Epidermal melanocyte (primary cell): ENCODE results near the gene ROGDI.

Experiments
- DNase-seq: peaks from one replicate; pipeline ENCODE4 v3.0.0; 2011; ENCODE audit warnings: low spot score; ENCODE audit not compliant: insufficient read length

The ROGDI gene

GRCh38 chr16:4767872-4768548 is 34.4 kb downstream of the ROGDI start:
- no peak for DNase-seq

GRCh38 chr16:4766875-4767628 is 35.4 kb downstream of the ROGDI start, which contains the start of gene ZNF500:
Gene ZNF500, minus strand, starts transcription at chr16:4767162. Its CDS starts 1,184 bp downstream, at chr16:4765978.
- DNase-seq: peak; percentile 93

- no peak for DNase-seq
These were observed 36.6 kb downstream of the ROGDI start for GRCh38 chr16:4765511-4766474.

GRCh38 chr16:4763791-4764190 is 38.6 kb downstream of the ROGDI start:
- no peak for DNase-seq

GRCh38 chr16:4762205-4762604 is 40.2 kb downstream of the ROGDI start:
- DNase-seq: no peak

GRCh38 chr16:4760221-4760910 is 42.1 kb downstream of the ROGDI start:
- no peak for DNase-seq

- no peak for DNase-seq
These were observed 46.7 kb downstream of the ROGDI start for GRCh38 chr16:4755687-4756086.

- no peak for DNase-seq
These were observed 47.6 kb downstream of the ROGDI start for GRCh38 chr16:4754865-4755264.

GRCh38 chr16:4753227-4753626 is 49.2 kb downstream of the ROGDI start:
- DNase-seq: no peak

GRCh38 chr16:4752351-4753100 is 49.9 kb downstream of the ROGDI start:
- DNase-seq: peak; percentile 4

- peak; percentile 7 for DNase-seq
These were observed 51.5 kb downstream of the ROGDI start for GRCh38 chr16:4750896-4751295.

- DNase-seq: peak; percentile 3
These were observed 52.7 kb downstream of the ROGDI start for GRCh38 chr16:4749700-4750257.

- DNase-seq: peak; percentile 5
These were observed 53.6 kb downstream of the ROGDI start for GRCh38 chr16:4748682-4749411.

GRCh38 chr16:4747906-4748681 is 54.3 kb downstream of the ROGDI start:
- peak; percentile 4 for DNase-seq

GRCh38 chr16:4746991-4747574 is 55.4 kb downstream of the ROGDI start:
- peak; percentile 16 for DNase-seq
